Measurements from ENCODE around the gene RAB3GAP1. TPM values are rescaled to one million over a fixed set of nuclear protein-coding genes. Genes with fewer than 3 reads are reported as not detected.
"Not testable (repeated sequence)": the region's sequence is repeated elsewhere in the genome, so short reads cannot be mapped to it uniquely, and the experiment has no call there.

RAB3GAP1 gene
- total RNA-seq = 53.0 and 64.0 TPM in 2 replicates

- DNase-seq (ENCODE audit: low read depth, low spot score) = peak; percentile 68
These were observed at the start of gene RAB3GAP1 for GRCh38 chr2:135052042-135052876. RAB3GAP1 (plus strand) TSS chr2:135052292; CDS start chr2:135052308, 16 bp downstream.

- DNase-seq (ENCODE audit: low read depth, low spot score) = no peak
These were observed 49.3 kb upstream of the RAB3GAP1 start for GRCh38 chr2:135002836-135003235.

GRCh38 chr2:135004005-135004746, 47.9 kb upstream of the RAB3GAP1 start:
- peak; percentile 13 for DNase-seq (ENCODE audit: low read depth, low spot score)

- DNase-seq (ENCODE audit: low read depth, low spot score) = no peak
These were observed 46.3 kb upstream of the RAB3GAP1 start for GRCh38 chr2:135005753-135006152.

GRCh38 chr2:135009339-135009738, 42.8 kb upstream of the RAB3GAP1 start:
- no peak for DNase-seq (ENCODE audit: low read depth, low spot score)

- DNase-seq (ENCODE audit: low read depth, low spot score) = no peak
These were observed 41.7 kb upstream of the RAB3GAP1 start for GRCh38 chr2:135010200-135010942.

- DNase-seq (ENCODE audit: low read depth, low spot score) = no peak
These were observed 40.5 kb upstream of the RAB3GAP1 start for GRCh38 chr2:135011633-135012032.

- DNase-seq (ENCODE audit: low read depth, low spot score) = no peak
These were observed 30.5 kb upstream of the RAB3GAP1 start for GRCh38 chr2:135021618-135022017.

- no peak for DNase-seq (ENCODE audit: low read depth, low spot score)
These were observed 28.9 kb upstream of the RAB3GAP1 start for GRCh38 chr2:135022952-135023880.

- no peak for DNase-seq (ENCODE audit: low read depth, low spot score)
These were observed 28.1 kb upstream of the RAB3GAP1 start for GRCh38 chr2:135023886-135024485.

GRCh38 chr2:135029481-135030134, 22.5 kb upstream of the RAB3GAP1 start:
- DNase-seq (ENCODE audit: low read depth, low spot score) = no peak

GRCh38 chr2:135030826-135031225, 21.3 kb upstream of the RAB3GAP1 start:
- DNase-seq (ENCODE audit: low read depth, low spot score) = peak; percentile 8

- not testable (repeated sequence) for DNase-seq (ENCODE audit: low read depth, low spot score)
These were observed 18.9 kb upstream of the RAB3GAP1 start for GRCh38 chr2:135033216-135033615.

- no peak for DNase-seq (ENCODE audit: low read depth, low spot score)
These were observed 14.3 kb upstream of the RAB3GAP1 start for GRCh38 chr2:135037831-135038230.

- DNase-seq (ENCODE audit: low read depth, low spot score) = no peak
These were observed 8.7 kb upstream of the RAB3GAP1 start for GRCh38 chr2:135043345-135043744.

GRCh38 chr2:135047300-135047699, 4.8 kb upstream of the RAB3GAP1 start, which contains the start of gene MAP3K19:
MAP3K19 (minus strand) TSS chr2:135047447; CDS start chr2:135024647, 22,800 bp downstream.
- DNase-seq (ENCODE audit: low read depth, low spot score) = no peak

GRCh38 chr2:135048122-135048521, 4.0 kb upstream of the RAB3GAP1 start:
- DNase-seq (ENCODE audit: low read depth, low spot score) = no peak

GRCh38 chr2:135050132-135050531, 2.0 kb upstream of the RAB3GAP1 start:
- no peak for DNase-seq (ENCODE audit: low read depth, low spot score)

GRCh38 chr2:135050684-135051083, 1.4 kb upstream of the RAB3GAP1 start:
- DNase-seq (ENCODE audit: low read depth, low spot score) = no peak
